Coronary artery (tissue), 2 donors: ENCODE results near the gene DPEP2NB.
A peak's percentile ranks its signal among the peaks of the same experiment; 100 is the strongest.

Experiments
- DNase-seq: peaks from one replicate; pipeline ENCODE4 v3.0.0-alpha.2; 2017; ENCODE audit warnings: low spot score
- H3K27ac ChIP-seq, 2 donors: fragments of 200-600 bp; sonication (generic); one replicate each; pipeline ENCODE4 v1.5.1; 2016 to 2019
- H3K4me3 ChIP-seq: fragments of 200-600 bp; sonication (generic); 2 replicates; pipeline ENCODE4 v1.5.1; 2016; ENCODE audit warnings: mild to moderate bottlenecking, moderate library complexity
- CTCF ChIP-seq: fragments of 200-600 bp; sonication (generic); IDR thresholded peaks from one replicate; pipeline ENCODE4 v1.5.1; 2019; ENCODE audit warnings: antibody characterized with exemption

The DPEP2NB gene

GRCh38 chr16:67990018-67990386 lies 25.7 kb downstream of the DPEP2NB start:
- Histone ChIP-seq H3K27ac (no peak overlapping the region), H3K4me3 (no peak overlapping the region)
- no peak for DNase-seq
- no peak for TF ChIP-seq CTCF

GRCh38 chr16:67989322-67990017 lies 26.2 kb downstream of the DPEP2NB start:
- DNase-seq: no peak
- no peak overlapping the region for H3K4me3 ChIP-seq
- TF ChIP-seq CTCF: no peak
- H3K27ac ChIP-seq: no peak overlapping the region

- no peak overlapping the region for H3K4me3 ChIP-seq
- no peak for TF ChIP-seq CTCF
- DNase-seq: no peak
- H3K27ac ChIP-seq: no peak overlapping the region
Observed at GRCh38 chr16:67988675-67989074, 27.0 kb downstream of the DPEP2NB start.

GRCh38 chr16:67987460-67988160 lies 28.1 kb downstream of the DPEP2NB start:
- Histone ChIP-seq H3K4me3 (no peak overlapping the region), H3K27ac (peak overlapping the region in 1 of 2 donors; percentile 7)
- no peak for TF ChIP-seq CTCF
- no peak for DNase-seq

GRCh38 chr16:67986949-67987348 lies 28.8 kb downstream of the DPEP2NB start:
- H3K27ac ChIP-seq: no peak overlapping the region
- H3K4me3 ChIP-seq: no peak overlapping the region
- TF ChIP-seq CTCF: no peak
- DNase-seq: no peak

- Histone ChIP-seq H3K27ac (no peak overlapping the region), H3K4me3 (no peak overlapping the region)
- no peak for TF ChIP-seq CTCF
- DNase-seq: no peak
Observed at GRCh38 chr16:67982011-67982696, 33.6 kb downstream of the DPEP2NB start.
